Measurements from ENCODE around the gene IGSF3.
"Not testable (repeated sequence)": the region's sequence is repeated elsewhere in the genome, so short reads cannot be mapped to it uniquely, and the experiment has no call there.

DNA sequence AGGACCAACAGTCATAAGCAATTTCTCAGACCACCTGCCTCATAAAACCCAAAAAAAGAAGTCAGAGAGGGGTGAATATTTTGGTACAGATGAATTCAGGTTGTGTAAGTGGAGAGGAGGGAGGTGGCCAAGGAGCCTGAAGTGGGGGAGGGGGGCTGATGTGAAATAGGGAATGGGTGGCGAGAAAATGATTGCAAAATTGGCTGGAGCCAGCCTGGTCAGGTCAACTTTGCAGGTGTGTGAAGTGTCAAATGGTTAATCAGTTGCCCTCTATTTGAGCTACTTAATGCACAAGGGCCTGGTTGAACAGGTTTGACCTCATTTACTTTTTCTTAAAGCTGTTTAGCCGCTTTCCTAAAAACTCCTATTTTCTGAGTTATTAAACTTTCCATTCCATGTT is 38.1 kb downstream of the IGSF3 start:
- TF ChIP-seq, protein P1, sequence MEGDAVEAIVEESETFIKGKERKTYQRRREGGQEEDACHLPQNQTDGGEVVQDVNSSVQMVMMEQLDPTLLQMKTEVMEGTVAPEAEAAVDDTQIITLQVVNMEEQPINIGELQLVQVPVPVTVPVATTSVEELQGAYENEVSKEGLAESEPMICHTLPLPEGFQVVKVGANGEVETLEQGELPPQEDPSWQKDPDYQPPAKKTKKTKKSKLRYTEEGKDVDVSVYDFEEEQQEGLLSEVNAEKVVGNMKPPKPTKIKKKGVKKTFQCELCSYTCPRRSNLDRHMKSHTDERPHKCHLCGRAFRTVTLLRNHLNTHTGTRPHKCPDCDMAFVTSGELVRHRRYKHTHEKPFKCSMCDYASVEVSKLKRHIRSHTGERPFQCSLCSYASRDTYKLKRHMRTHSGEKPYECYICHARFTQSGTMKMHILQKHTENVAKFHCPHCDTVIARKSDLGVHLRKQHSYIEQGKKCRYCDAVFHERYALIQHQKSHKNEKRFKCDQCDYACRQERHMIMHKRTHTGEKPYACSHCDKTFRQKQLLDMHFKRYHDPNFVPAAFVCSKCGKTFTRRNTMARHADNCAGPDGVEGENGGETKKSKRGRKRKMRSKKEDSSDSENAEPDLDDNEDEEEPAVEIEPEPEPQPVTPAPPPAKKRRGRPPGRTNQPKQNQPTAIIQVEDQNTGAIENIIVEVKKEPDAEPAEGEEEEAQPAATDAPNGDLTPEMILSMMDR (IDR thresholded peaks at IDR 0.05), result not testable (repeated sequence)
- TF ChIP-seq POLR2A (IDR thresholded peaks at IDR 0.05), result not testable (repeated sequence)
